Panc1 (cell line): ENCODE measurements around the gene ZNF592.

Source experiments
- CTCF ChIP-seq: fragments of 450-650 bp; IDR thresholded peaks from 2 replicates; pipeline ENCODE4 v1.5.1; 2017; ENCODE audit warnings: mild to moderate bottlenecking
- POLR2AphosphoS5 ChIP-seq: IDR thresholded peaks from 2 replicates; pipeline ENCODE4 v1.6.1; 2012; ENCODE audit warnings: mild to moderate bottlenecking, low read depth, low read length, moderate library complexity
- SIN3A ChIP-seq: IDR thresholded peaks from 2 replicates; pipeline ENCODE4 v1.6.1; 2012; ENCODE audit warnings: low read depth, mild to moderate bottlenecking, low read length, moderate library complexity, borderline replicate concordance; ENCODE audit not compliant: insufficient read depth

- TF ChIP-seq CTCF (no peak), SIN3A (no peak), POLR2AphosphoS5 (no peak)
These were observed 45.2 kb downstream of the ZNF592 start for GRCh38 chr15:84793431-84794161.
